NT2/D1 (cell line): Measurements from ENCODE around the gene MPP2.

Source experiments
- DNase-seq: peaks from one replicate; pipeline ENCODE4 v3.0.0-alpha.2; 2011; ENCODE audit warnings: low read depth, low spot score
- H3K27me3 ChIP-seq: 2 replicates; pipeline ENCODE4 v1.6.0; 2011; ENCODE audit warnings: mild to moderate bottlenecking; ENCODE audit not compliant: insufficient read length, insufficient read depth
- H3K36me3 ChIP-seq: 2 replicates; pipeline ENCODE4 v1.6.1; 2011; ENCODE audit warnings: mild to moderate bottlenecking, low read length, mixed read lengths; ENCODE audit not compliant: insufficient read depth, insufficient read length
- H3K4me1 ChIP-seq: 2 replicates; pipeline ENCODE4 v1.5.1; 2011; ENCODE audit not compliant: insufficient read depth, insufficient read length
- H3K4me3 ChIP-seq: 2 replicates; pipeline ENCODE4 v1.5.1; 2011; ENCODE audit warnings: low read depth; ENCODE audit not compliant: insufficient read length
- H3K9ac ChIP-seq: 2 replicates; pipeline ENCODE4 v1.6.0; 2011; ENCODE audit warnings: low read depth; ENCODE audit not compliant: insufficient read length
- H3K9me3 ChIP-seq: 2 replicates; pipeline ENCODE4 v1.5.1; 2011; ENCODE audit warnings: mild to moderate bottlenecking, low read length; ENCODE audit not compliant: insufficient read depth
- SUZ12 ChIP-seq: IDR thresholded peaks from 2 replicates; pipeline ENCODE4 v1.6.1; 2011; ENCODE audit not compliant: insufficient read length, insufficient read depth; ENCODE audit errors: extremely low read depth
- YY1 ChIP-seq: IDR thresholded peaks from 2 replicates; pipeline ENCODE4 v1.6.1; 2011; ENCODE audit not compliant: insufficient read length, insufficient read depth
- ZNF274 ChIP-seq: IDR thresholded peaks from 2 replicates; pipeline ENCODE4 v1.6.1; 2011; ENCODE audit warnings: mild to moderate bottlenecking, low read depth, low read length

Gene MPP2

GRCh38 chr17:43907425-43907981 lies at the start of gene MPP2:
Gene MPP2, minus strand, starts transcription at chr17:43907536. Its CDS starts 3,076 bp downstream, at chr17:43904460.
- DNase-seq = peak; percentile 67
- peak within 1 kb of the TSS; percentile 70 for H3K4me3 ChIP-seq
- peak within 1 kb of the TSS; percentile 75 for H3K9ac ChIP-seq
- peaks cover 10% of the 10 kb centered on the region for H3K4me1 ChIP-seq
- peaks cover 23% of the 10 kb centered on the region for H3K27me3 ChIP-seq
- H3K36me3 ChIP-seq = no peaks in the 10 kb centered on the region
- no peaks in the 10 kb centered on the region for H3K9me3 ChIP-seq
- TF ChIP-seq SUZ12 (no peak), ZNF274 (no peak), YY1 (no peak)

- DNase-seq = no peak
- no peaks in the 10 kb centered on the region for H3K36me3 ChIP-seq
- TF ChIP-seq YY1 (no peak), ZNF274 (no peak), SUZ12 (no peak)
- peaks cover 7% of the 10 kb centered on the region for H3K4me1 ChIP-seq
- no peak overlapping the region for H3K9ac ChIP-seq
- H3K9me3 ChIP-seq = no peaks in the 10 kb centered on the region
- H3K27me3 ChIP-seq = no peaks in the 10 kb centered on the region
- H3K4me3 ChIP-seq = no peak overlapping the region
These were observed 48.9 kb upstream of the MPP2 start for GRCh38 chr17:43956222-43956621.

GRCh38 chr17:43953746-43954145 lies 46.4 kb upstream of the MPP2 start, which contains the start of gene PYY:
Gene PYY, minus strand, starts transcription at chr17:43953940. Its CDS starts 457 bp downstream, at chr17:43953483.
- H3K9ac ChIP-seq = peak within 1 kb of the TSS; percentile 96
- no peaks in the 10 kb centered on the region for H3K9me3 ChIP-seq
- H3K4me1 ChIP-seq = peaks cover 7% of the 10 kb centered on the region
- no peak for DNase-seq
- no peaks in the 10 kb centered on the region for H3K27me3 ChIP-seq
- TF ChIP-seq YY1 = no peak
- TF ChIP-seq SUZ12 = no peak
- no peak for TF ChIP-seq ZNF274
- no peaks in the 10 kb centered on the region for H3K36me3 ChIP-seq
- peak within 1 kb of the TSS; percentile 68 for H3K4me3 ChIP-seq

GRCh38 chr17:43952724-43953666 lies 45.7 kb upstream of the MPP2 start:
- peak; percentile 74 for DNase-seq
- Histone ChIP-seq H3K9me3 (no peaks in the 10 kb centered on the region), H3K27me3 (no peaks in the 10 kb centered on the region), H3K4me1 (peaks cover 7% of the 10 kb centered on the region), H3K36me3 (no peaks in the 10 kb centered on the region), H3K9ac (peak overlapping the region; percentile 96), H3K4me3 (peak overlapping the region; percentile 68)
- TF ChIP-seq YY1 (no peak), ZNF274 (no peak), SUZ12 (no peak)

GRCh38 chr17:43952351-43952723 lies 45.0 kb upstream of the MPP2 start:
- Histone ChIP-seq H3K27me3 (no peaks in the 10 kb centered on the region), H3K36me3 (no peaks in the 10 kb centered on the region), H3K4me1 (peaks cover 7% of the 10 kb centered on the region), H3K4me3 (peak overlapping the region; percentile 68), H3K9me3 (no peaks in the 10 kb centered on the region), H3K9ac (peak overlapping the region; percentile 96)
- no peak for DNase-seq
- no peak for TF ChIP-seq YY1
- no peak for TF ChIP-seq ZNF274
- TF ChIP-seq SUZ12 = no peak

- Histone ChIP-seq H3K9me3 (no peaks in the 10 kb centered on the region), H3K4me3 (peak overlapping the region; percentile 68), H3K27me3 (no peaks in the 10 kb centered on the region), H3K36me3 (no peaks in the 10 kb centered on the region), H3K4me1 (peaks cover 8% of the 10 kb centered on the region), H3K9ac (peak overlapping the region; percentile 96)
- TF ChIP-seq SUZ12 = no peak
- TF ChIP-seq YY1 = no peak
- TF ChIP-seq ZNF274 = no peak
- DNase-seq = no peak
These were observed 44.4 kb upstream of the MPP2 start for GRCh38 chr17:43951750-43952149.

GRCh38 chr17:43950554-43950953 lies 43.2 kb upstream of the MPP2 start:
- H3K27me3 ChIP-seq = no peaks in the 10 kb centered on the region
- peaks cover 12% of the 10 kb centered on the region for H3K4me1 ChIP-seq
- H3K4me3 ChIP-seq = no peak overlapping the region
- DNase-seq = no peak
- no peaks in the 10 kb centered on the region for H3K9me3 ChIP-seq
- H3K9ac ChIP-seq = no peak overlapping the region
- TF ChIP-seq ZNF274 = no peak
- no peak for TF ChIP-seq YY1
- no peak for TF ChIP-seq SUZ12
- H3K36me3 ChIP-seq = no peaks in the 10 kb centered on the region
